ENCODE data around the gene IFI27L2. TPM values are rescaled to one million over a fixed set of nuclear protein-coding genes. Genes with fewer than 3 reads are reported as not detected.
A peak's percentile ranks its signal among the peaks of the same experiment; 100 is the strongest.

IFI27L2 gene
- total and polyA plus RNA-seq, 2 of the 8 experiments (the other 6 are each of a cell fraction or from before 2014, with no cell fraction given) = 14.0 to 69.6 TPM

DNA sequence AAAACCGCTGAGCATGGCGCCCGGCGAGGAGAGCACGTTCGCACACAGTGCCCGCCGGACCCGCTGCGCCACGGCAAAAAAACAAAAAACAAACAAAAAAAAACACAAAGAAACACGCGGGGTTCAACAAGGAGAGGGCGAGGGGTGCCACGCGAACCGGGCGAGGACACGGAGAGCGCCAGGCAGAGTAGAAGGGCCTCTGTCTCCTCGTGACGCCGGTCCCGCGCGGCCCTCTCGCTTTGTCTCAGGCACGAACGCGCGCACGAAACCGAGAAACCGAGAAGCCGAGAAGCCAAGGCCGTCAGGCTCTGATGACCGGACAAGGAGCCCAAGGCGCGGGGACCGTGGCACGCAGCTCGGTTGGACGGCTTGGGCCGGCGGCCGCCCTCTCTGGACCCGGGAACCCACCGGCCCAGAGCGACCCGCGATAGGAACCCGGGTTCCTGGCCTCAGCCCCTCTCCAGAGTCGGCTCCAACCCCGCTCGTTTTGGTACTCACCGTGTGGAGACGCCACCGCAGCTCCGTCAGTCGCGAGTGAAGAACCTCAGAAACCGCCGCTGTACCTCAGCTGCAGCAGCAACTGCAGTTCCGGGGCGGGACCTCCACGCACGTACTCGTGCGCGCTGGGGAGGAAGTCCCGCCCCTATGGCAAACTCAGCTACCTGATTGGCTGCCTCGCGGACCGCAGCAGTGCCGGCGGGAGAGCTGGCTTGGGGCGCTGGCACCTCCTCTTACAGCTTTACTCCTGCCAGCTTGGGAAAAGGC is 48.6 kb downstream of the IFI27L2 start, which contains the start of the genes DDX24 and IFI27L1:
DDX24 (minus strand) TSS at position 582 of the 765 bp plus-strand sequence. CDS start 1,460 bp downstream, outside the sequence.
IFI27L1 (plus strand) TSS at position 690 of the 765 bp plus-strand sequence. CDS start 15,628 bp downstream, outside the sequence.
- Histone ChIP-seq H2BK15ac (ENCODE audit: low read length) (no peak within 1 kb of the TSS), H3K79me1 (ENCODE audit: low read depth, low read length) (peaks cover 7% of the 10 kb centered on the region; the same call in 1 of the 2 replicates), H2BK5ac (ENCODE audit: low read depth, low read length) (no peak within 1 kb of the TSS), H3K23me2 (ENCODE audit: low read depth, low read length) (peaks cover 5% of the 10 kb centered on the region), H2AFZ (ENCODE audit: low read length) (peak within 1 kb of the TSS; percentile 97), H3K14ac (ENCODE audit: insufficient read length) (no peak within 1 kb of the TSS), H4K20me1 (replicated peaks in 1 of 2; ENCODE audit: control insufficient read depth in 1 of 2, insufficient read depth in 2 of 2, low read length in 2 of 2) (peaks cover 10 to 14% of the 10 kb centered on the region in 2 experiments), H2BK120ac (replicated peaks; ENCODE audit: low read depth, low read length) (no peak within 1 kb of the TSS), H3K27me3 (replicated peaks in 1 of 4; ENCODE audit: control insufficient read depth in 3 of 4, extremely low read depth in 1 of 4, insufficient read depth in 3 of 4, low read length in 3 of 4) (no peaks in the 10 kb centered on the region), H3K4ac (replicated peaks; ENCODE audit: insufficient read length, low read depth, low read length) (no peak within 1 kb of the TSS), H3K9ac (replicated peaks in 1 of 4; ENCODE audit: extremely low read depth in 1 of 4, low read depth in 3 of 4, low read length in 3 of 4) (peak within 1 kb of the TSS; percentile 73 to 92 (median 82)), H3K4me3 (ENCODE audit: extremely low read depth in 1 of 4, insufficient read depth in 2 of 4, low read depth in 3 of 4, low read length in 4 of 4) (peak within 1 kb of the TSS; percentile 86 to 93 (median 89)), H3K18ac (ENCODE audit: extremely low read depth, low read length) (peak within 1 kb of the TSS; percentile 42; the same call in 1 of the 2 replicates), H3K36me3 (ENCODE audit: control insufficient read depth in 2 of 4, insufficient read depth in 4 of 4, low read length in 3 of 4) (peaks cover 7 to 24% (median 13%) of the 10 kb centered on the region in 4 experiments), H2BK12ac (ENCODE audit: low read depth, low read length) (no peak within 1 kb of the TSS), H3K79me2 (ENCODE audit: control insufficient read depth in 1 of 2, insufficient read depth in 2 of 2, low read length in 2 of 2) (peaks cover 29 to 52% of the 10 kb centered on the region in 2 experiments), H4K91ac (replicated peaks; ENCODE audit: insufficient read length, low read length) (no peak within 1 kb of the TSS), H3K56ac (replicated peaks; ENCODE audit: insufficient read length, low read depth, low read length) (no peak within 1 kb of the TSS), H4K5ac (ENCODE audit: insufficient read length, low read depth, low read length) (no peak within 1 kb of the TSS), H3K4me1 (replicated peaks in 1 of 4; ENCODE audit: control insufficient read depth in 3 of 4, insufficient read depth in 4 of 4, low read length in 3 of 4) (peaks cover 0 to 12% (median 0%) of the 10 kb centered on the region in 4 experiments; a peak in 1 of 7 replicates), H3K27ac (ENCODE audit: low read depth, low read length) (peak within 1 kb of the TSS; percentile 19; the same call in 1 of the 2 replicates), H3K9me3 (ENCODE audit: insufficient read depth in 2 of 2, low read depth in 1 of 2, low read length in 1 of 2) (no peaks in the 10 kb centered on the region), H2AK5ac (ENCODE audit: low read depth, low read length) (no peak within 1 kb of the TSS), H3K4me2 (ENCODE audit: insufficient read depth in 1 of 2, low read depth in 2 of 2, low read length in 2 of 2) (peak within 1 kb of the TSS; percentile 90 to 99), H4K8ac (ENCODE audit: extremely low read depth, insufficient read depth, low read length) (peak within 1 kb of the TSS; percentile 64; the same call in 1 of the 2 replicates), H2BK20ac (ENCODE audit: low read length) (no peak within 1 kb of the TSS), H3K23ac (ENCODE audit: insufficient read length) (no peak within 1 kb of the TSS)
- 1% methylated on average over 77 of the region's 77 CpGs; no CpG with 5 or more reads in 1 of the 2 experiments for WGBS, 2 experiments (ENCODE audit: extremely low coverage in 1 of 2, insufficient coverage in 1 of 2, insufficient read length in 1 of 2, insufficient replicate concordance in 2 of 2, low coverage in 1 of 2, low lambda C conversion rate in 2 of 2, missing lambda C conversion rate in 1 of 2)
- CTCF ChIA-PET (ENCODE audit: partially characterized antibody) = interaction anchor here (0.7 to 3.1 kb wide), 8 partner anchors 13 to 141 kb away, joined by 3 to 12 read pairs (median 4); partner anchors contain the start of gene OTUB2
- DNase-seq (ENCODE audit: low read depth in 1 of 2, low spot score in 2 of 2) (peak; percentile 84 to 96), FAIRE-seq (peak; percentile 36)
- POLR2A ChIA-PET (ENCODE audit: partially characterized antibody) = interaction anchor here (0.9 to 1.5 kb wide), 4 partner anchors 9 to 84 kb away, joined by 3 to 5 read pairs (median 4); no protein-coding TSS in a partner anchor
- TF ChIP-seq, protein P1, sequence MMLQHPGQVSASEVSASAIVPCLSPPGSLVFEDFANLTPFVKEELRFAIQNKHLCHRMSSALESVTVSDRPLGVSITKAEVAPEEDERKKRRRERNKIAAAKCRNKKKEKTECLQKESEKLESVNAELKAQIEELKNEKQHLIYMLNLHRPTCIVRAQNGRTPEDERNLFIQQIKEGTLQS (IDR thresholded peaks at IDR 0.05; ENCODE audit: insufficient read depth, low read depth, low read length) = no peak
- peak; percentile 76 for TF ChIP-seq TAF1 (IDR thresholded peaks at IDR 0.05; ENCODE audit: low read depth, low read length)
- TF ChIP-seq CTBP2 (IDR thresholded peaks at IDR 0.05; ENCODE audit: borderline replicate concordance, insufficient read depth, insufficient read length, low read length) = no peak
- TF ChIP-seq, protein P2, sequence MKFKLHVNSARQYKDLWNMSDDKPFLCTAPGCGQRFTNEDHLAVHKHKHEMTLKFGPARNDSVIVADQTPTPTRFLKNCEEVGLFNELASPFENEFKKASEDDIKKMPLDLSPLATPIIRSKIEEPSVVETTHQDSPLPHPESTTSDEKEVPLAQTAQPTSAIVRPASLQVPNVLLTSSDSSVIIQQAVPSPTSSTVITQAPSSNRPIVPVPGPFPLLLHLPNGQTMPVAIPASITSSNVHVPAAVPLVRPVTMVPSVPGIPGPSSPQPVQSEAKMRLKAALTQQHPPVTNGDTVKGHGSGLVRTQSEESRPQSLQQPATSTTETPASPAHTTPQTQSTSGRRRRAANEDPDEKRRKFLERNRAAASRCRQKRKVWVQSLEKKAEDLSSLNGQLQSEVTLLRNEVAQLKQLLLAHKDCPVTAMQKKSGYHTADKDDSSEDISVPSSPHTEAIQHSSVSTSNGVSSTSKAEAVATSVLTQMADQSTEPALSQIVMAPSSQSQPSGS (IDR thresholded peaks at IDR 0.05; ENCODE audit: low read length) = no peak
- peak; percentile 79 for TF ChIP-seq RBBP5 (IDR thresholded peaks at IDR 0.05; ENCODE audit: borderline replicate concordance, low read depth, low read length)
- no peak for TF ChIP-seq SIX5 (IDR thresholded peaks at IDR 0.05; ENCODE audit: low read depth, low read length)
- no peak for TF ChIP-seq MAFK (IDR thresholded peaks at IDR 0.05; ENCODE audit: low read depth, low read length)
- no peak for TF ChIP-seq RXRA (IDR thresholded peaks at IDR 0.05; ENCODE audit: insufficient read depth, low read depth, low read length)
- no peak for TF ChIP-seq ZNF274 (IDR thresholded peaks at IDR 0.05; ENCODE audit: borderline replicate concordance, extremely low read depth, low read length)
